Spleen (tissue), 7 donors: ENCODE results near the gene TBKBP1.

ENCODE experiments used
- POLR2AphosphoS5 ChIP-seq, 3 donors: sonication (generic); formaldehyde crosslinking; IDR thresholded peaks; one replicate each; pipeline ENCODE4 v1.5.1; 2017; ENCODE audit warnings: antibody characterized with exemption in 3 of 3
- TF ChIP-seq, protein P1 (sequence below), 11 experiments: fragments of 200-600 bp in 7 of 11; fragments of 450-650 bp in 4 of 11; sonication (generic) in 4 of 11; IDR thresholded peaks in 8 of 11; conservative IDR thresholded peaks in 3 of 11; 1 replicate in 7 of 11; 2 replicates in 4 of 11; pipeline versions ENCODE4 v1.4.0 to v1.8.0; 2016 to 2021; ENCODE audit warnings: antibody characterized with exemption in 11 of 11, inconsistent platforms in 4 of 11, mild to moderate bottlenecking in 1 of 11
- donor health status: DM: no; HTN: no; CAD: no; lungs with moderate emphysema.
- donor health status: DM: no; HTN: no; CAD: no.
- donor health status: DM: no; HTN: no; CAD: no.

GRCh38 chr17:47676199-47676472, 17.8 kb upstream of the TBKBP1 start:
- TF ChIP-seq, protein P1, sequence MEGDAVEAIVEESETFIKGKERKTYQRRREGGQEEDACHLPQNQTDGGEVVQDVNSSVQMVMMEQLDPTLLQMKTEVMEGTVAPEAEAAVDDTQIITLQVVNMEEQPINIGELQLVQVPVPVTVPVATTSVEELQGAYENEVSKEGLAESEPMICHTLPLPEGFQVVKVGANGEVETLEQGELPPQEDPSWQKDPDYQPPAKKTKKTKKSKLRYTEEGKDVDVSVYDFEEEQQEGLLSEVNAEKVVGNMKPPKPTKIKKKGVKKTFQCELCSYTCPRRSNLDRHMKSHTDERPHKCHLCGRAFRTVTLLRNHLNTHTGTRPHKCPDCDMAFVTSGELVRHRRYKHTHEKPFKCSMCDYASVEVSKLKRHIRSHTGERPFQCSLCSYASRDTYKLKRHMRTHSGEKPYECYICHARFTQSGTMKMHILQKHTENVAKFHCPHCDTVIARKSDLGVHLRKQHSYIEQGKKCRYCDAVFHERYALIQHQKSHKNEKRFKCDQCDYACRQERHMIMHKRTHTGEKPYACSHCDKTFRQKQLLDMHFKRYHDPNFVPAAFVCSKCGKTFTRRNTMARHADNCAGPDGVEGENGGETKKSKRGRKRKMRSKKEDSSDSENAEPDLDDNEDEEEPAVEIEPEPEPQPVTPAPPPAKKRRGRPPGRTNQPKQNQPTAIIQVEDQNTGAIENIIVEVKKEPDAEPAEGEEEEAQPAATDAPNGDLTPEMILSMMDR (IDR thresholded peaks at IDR 0.05 in 8 of 11, conservative IDR thresholded peaks at IDR 0.05 in 3 of 11) = no peak
- TF ChIP-seq POLR2AphosphoS5 (IDR thresholded peaks at IDR 0.05) = no peak
